Measurements from ENCODE around the gene ITGA6.

Gene ITGA6

DNA sequence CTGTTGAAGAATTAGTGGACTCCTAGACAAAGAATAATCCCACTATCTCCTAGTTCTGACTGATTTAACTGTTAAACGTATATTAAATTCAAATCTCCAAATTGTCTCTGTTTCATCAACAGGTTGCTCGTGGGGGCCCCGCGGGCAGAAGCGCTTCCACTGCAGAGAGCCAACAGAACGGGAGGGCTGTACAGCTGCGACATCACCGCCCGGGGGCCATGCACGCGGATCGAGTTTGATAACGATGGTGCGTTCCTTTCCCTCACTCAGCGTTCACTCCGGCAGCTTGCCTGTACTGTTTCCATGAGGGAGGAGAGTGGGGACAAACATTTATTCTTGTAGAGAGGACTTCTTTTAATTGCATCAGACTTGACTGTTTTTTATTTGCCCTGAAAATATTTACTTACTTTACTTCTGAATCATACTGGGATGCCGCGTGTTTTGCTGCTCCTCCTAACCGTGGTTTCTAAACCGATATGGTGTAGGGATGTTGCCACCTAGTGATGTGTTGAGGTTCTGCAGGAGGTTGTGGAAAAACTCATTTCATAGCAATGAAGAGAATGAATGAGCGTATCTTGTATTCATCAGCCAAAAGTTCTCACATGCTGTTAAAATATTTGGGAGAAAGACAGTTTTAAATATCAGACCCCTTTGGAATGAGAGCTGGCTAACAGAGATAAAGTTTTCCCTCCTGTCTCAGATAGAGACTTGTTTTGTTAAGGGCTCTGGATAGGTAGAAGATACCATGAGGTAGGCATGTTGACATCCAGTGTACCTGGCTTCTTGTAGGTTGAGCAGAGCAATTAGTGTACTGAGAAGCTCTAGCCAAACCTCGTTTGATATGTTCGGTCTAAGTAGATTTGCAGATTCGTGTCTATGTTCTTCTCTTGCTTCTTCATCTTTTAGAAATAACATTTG, 38.3 kb downstream of the ITGA6 start (continued):
- 0 out of 2 replicates have a peak, but pooled peaks have one; percentile 10 for TF ChIP-seq GLIS1 (tag by site-specific recombination; IDR thresholded peaks at IDR 0.05)
- TF ChIP-seq ZNF701 (tag by site-specific recombination; IDR thresholded peaks at IDR 0.05): no peak
- no peak for TF ChIP-seq ZNF747 (tag by site-specific recombination; IDR thresholded peaks at IDR 0.05)
- no peak for TF ChIP-seq ZNF10 (tag by site-specific recombination; IDR thresholded peaks at IDR 0.05)
- TF ChIP-seq ZNF626 (tag by site-specific recombination; IDR thresholded peaks at IDR 0.05): no peak
- TF ChIP-seq ZNF521 (tag by site-specific recombination; IDR thresholded peaks at IDR 0.05): no peak
- TF ChIP-seq ZBTB20 (tag by site-specific recombination; IDR thresholded peaks at IDR 0.05): peak; percentile 40; the same call in 1 of the 2 replicates
- peak; percentile 34; the same call in 1 of the 2 replicates for TF ChIP-seq ZNF394 (tag by site-specific recombination; IDR thresholded peaks at IDR 0.05; ENCODE audit: borderline replicate concordance)
- 0 out of 2 replicates have a peak, but pooled peaks have one; percentile 43 for TF ChIP-seq SCRT1 (tag by site-specific recombination; IDR thresholded peaks at IDR 0.05; ENCODE audit: borderline replicate concordance)
- TF ChIP-seq ZBTB21 (tag by site-specific recombination; IDR thresholded peaks at IDR 0.05): no peak
- no peak for TF ChIP-seq ZNF354C (tag by site-specific recombination; IDR thresholded peaks at IDR 0.05; ENCODE audit: borderline replicate concordance, low read depth)
- 0 out of 2 replicates have a peak, but pooled peaks have one; percentile 52 for TF ChIP-seq ZNF561 (tag by site-specific recombination; IDR thresholded peaks at IDR 0.05; ENCODE audit: borderline replicate concordance)
- TF ChIP-seq SCRT2 (tag by site-specific recombination; IDR thresholded peaks at IDR 0.05): peak; percentile 94
- TF ChIP-seq, protein P1, sequence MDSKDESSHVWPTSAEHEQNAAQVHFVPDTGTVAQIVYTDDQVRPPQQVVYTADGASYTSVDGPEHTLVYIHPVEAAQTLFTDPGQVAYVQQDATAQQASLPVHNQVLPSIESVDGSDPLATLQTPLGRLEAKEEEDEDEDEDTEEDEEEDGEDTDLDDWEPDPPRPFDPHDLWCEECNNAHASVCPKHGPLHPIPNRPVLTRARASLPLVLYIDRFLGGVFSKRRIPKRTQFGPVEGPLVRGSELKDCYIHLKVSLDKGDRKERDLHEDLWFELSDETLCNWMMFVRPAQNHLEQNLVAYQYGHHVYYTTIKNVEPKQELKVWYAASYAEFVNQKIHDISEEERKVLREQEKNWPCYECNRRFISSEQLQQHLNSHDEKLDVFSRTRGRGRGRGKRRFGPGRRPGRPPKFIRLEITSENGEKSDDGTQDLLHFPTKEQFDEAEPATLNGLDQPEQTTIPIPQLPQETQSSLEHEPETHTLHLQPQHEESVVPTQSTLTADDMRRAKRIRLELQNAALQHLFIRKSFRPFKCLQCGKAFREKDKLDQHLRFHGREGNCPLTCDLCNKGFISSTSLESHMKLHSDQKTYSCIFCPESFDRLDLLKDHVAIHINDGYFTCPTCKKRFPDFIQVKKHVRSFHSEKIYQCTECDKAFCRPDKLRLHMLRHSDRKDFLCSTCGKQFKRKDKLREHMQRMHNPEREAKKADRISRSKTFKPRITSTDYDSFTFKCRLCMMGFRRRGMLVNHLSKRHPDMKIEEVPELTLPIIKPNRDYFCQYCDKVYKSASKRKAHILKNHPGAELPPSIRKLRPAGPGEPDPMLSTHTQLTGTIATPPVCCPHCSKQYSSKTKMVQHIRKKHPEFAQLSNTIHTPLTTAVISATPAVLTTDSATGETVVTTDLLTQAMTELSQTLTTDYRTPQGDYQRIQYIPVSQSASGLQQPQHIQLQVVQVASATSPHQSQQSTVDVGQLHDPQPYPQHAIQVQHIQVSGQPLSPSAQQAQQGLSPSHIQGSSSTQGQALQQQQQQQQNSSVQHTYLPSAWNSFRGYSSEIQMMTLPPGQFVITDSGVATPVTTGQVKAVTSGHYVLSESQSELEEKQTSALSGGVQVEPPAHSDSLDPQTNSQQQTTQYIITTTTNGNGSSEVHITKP (tag by site-specific recombination; IDR thresholded peaks at IDR 0.05): peak; percentile 59
- TF ChIP-seq ZNF555 (tag by site-specific recombination; conservative IDR thresholded peaks at IDR 0.05): no peak
- TF ChIP-seq ZEB2 (tag by site-specific recombination; IDR thresholded peaks at IDR 0.05): peak; percentile 64
- TF ChIP-seq, protein P2, sequence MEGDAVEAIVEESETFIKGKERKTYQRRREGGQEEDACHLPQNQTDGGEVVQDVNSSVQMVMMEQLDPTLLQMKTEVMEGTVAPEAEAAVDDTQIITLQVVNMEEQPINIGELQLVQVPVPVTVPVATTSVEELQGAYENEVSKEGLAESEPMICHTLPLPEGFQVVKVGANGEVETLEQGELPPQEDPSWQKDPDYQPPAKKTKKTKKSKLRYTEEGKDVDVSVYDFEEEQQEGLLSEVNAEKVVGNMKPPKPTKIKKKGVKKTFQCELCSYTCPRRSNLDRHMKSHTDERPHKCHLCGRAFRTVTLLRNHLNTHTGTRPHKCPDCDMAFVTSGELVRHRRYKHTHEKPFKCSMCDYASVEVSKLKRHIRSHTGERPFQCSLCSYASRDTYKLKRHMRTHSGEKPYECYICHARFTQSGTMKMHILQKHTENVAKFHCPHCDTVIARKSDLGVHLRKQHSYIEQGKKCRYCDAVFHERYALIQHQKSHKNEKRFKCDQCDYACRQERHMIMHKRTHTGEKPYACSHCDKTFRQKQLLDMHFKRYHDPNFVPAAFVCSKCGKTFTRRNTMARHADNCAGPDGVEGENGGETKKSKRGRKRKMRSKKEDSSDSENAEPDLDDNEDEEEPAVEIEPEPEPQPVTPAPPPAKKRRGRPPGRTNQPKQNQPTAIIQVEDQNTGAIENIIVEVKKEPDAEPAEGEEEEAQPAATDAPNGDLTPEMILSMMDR (tag by site-specific recombination; IDR thresholded peaks at IDR 0.05): peak; percentile 75; the same call in 1 of the 2 replicates
- TF ChIP-seq, protein P3, sequence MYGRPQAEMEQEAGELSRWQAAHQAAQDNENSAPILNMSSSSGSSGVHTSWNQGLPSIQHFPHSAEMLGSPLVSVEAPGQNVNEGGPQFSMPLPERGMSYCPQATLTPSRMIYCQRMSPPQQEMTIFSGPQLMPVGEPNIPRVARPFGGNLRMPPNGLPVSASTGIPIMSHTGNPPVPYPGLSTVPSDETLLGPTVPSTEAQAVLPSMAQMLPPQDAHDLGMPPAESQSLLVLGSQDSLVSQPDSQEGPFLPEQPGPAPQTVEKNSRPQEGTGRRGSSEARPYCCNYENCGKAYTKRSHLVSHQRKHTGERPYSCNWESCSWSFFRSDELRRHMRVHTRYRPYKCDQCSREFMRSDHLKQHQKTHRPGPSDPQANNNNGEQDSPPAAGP (tag by site-specific recombination; IDR thresholded peaks at IDR 0.05): 0 out of 2 replicates have a peak, but pooled peaks have one; percentile 27
- TF ChIP-seq, protein P4, sequence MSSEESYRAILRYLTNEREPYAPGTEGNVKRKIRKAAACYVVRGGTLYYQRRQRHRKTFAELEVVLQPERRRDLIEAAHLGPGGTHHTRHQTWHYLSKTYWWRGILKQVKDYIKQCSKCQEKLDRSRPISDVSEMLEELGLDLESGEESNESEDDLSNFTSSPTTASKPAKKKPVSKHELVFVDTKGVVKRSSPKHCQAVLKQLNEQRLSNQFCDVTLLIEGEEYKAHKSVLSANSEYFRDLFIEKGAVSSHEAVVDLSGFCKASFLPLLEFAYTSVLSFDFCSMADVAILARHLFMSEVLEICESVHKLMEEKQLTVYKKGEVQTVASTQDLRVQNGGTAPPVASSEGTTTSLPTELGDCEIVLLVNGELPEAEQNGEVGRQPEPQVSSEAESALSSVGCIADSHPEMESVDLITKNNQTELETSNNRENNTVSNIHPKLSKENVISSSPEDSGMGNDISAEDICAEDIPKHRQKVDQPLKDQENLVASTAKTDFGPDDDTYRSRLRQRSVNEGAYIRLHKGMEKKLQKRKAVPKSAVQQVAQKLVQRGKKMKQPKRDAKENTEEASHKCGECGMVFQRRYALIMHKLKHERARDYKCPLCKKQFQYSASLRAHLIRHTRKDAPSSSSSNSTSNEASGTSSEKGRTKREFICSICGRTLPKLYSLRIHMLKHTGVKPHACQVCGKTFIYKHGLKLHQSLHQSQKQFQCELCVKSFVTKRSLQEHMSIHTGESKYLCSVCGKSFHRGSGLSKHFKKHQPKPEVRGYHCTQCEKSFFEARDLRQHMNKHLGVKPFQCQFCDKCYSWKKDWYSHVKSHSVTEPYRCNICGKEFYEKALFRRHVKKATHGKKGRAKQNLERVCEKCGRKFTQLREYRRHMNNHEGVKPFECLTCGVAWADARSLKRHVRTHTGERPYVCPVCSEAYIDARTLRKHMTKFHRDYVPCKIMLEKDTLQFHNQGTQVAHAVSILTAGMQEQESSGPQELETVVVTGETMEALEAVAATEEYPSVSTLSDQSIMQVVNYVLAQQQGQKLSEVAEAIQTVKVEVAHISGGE (tag by site-specific recombination; conservative IDR thresholded peaks at IDR 0.05; ENCODE audit: low read depth): no peak
- TF ChIP-seq ZBTB17 (tag by site-specific recombination; IDR thresholded peaks at IDR 0.05): peak; percentile 77
- TF ChIP-seq PRDM1 (tag by site-specific recombination; IDR thresholded peaks at IDR 0.05): 0 out of 2 replicates have a peak, but pooled peaks have one; percentile 26
- TF ChIP-seq SALL2 (tag by site-specific recombination; IDR thresholded peaks at IDR 0.05; ENCODE audit: borderline replicate concordance): no peak
- TF ChIP-seq, protein P5, sequence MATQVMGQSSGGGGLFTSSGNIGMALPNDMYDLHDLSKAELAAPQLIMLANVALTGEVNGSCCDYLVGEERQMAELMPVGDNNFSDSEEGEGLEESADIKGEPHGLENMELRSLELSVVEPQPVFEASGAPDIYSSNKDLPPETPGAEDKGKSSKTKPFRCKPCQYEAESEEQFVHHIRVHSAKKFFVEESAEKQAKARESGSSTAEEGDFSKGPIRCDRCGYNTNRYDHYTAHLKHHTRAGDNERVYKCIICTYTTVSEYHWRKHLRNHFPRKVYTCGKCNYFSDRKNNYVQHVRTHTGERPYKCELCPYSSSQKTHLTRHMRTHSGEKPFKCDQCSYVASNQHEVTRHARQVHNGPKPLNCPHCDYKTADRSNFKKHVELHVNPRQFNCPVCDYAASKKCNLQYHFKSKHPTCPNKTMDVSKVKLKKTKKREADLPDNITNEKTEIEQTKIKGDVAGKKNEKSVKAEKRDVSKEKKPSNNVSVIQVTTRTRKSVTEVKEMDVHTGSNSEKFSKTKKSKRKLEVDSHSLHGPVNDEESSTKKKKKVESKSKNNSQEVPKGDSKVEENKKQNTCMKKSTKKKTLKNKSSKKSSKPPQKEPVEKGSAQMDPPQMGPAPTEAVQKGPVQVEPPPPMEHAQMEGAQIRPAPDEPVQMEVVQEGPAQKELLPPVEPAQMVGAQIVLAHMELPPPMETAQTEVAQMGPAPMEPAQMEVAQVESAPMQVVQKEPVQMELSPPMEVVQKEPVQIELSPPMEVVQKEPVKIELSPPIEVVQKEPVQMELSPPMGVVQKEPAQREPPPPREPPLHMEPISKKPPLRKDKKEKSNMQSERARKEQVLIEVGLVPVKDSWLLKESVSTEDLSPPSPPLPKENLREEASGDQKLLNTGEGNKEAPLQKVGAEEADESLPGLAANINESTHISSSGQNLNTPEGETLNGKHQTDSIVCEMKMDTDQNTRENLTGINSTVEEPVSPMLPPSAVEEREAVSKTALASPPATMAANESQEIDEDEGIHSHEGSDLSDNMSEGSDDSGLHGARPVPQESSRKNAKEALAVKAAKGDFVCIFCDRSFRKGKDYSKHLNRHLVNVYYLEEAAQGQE (tag by site-specific recombination; IDR thresholded peaks at IDR 0.05): no peak
- no peak for TF ChIP-seq ZNF544 (tag by site-specific recombination; IDR thresholded peaks at IDR 0.05)

Measured in HEK293 (cell line).